ENCODE data around the gene CLCN3. TPM values are rescaled to one million over a fixed set of nuclear protein-coding genes. Genes with fewer than 3 reads are reported as not detected.
"Not testable (repeated sequence)": the region's sequence is repeated elsewhere in the genome, so short reads cannot be mapped to it uniquely, and the experiment has no call there.

Gene CLCN3
- total RNA-seq, 1 experiment from 2014 or later: 18.1 TPM

DNA sequence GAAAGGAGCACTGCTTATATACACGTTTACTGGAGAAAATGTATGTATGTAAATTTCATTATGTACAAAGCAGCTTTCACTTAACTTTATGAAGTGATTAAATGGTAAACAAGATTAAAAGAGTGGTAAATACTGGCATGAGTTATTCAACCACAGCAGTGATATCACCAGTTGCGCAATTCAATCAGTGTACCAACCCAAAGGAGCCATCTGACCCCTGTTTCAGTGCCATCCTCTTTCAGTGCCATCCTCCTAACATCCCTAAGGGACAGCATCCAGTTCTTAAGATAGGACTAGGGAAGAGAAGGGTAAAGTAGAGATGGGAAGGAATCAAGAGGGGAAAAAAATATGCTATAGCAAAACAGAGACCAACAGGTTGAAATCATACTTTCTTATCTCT lies 121.2 kb downstream of the CLCN3 start:
- no peak for DNase-seq (ENCODE audit: low read depth)

DNA sequence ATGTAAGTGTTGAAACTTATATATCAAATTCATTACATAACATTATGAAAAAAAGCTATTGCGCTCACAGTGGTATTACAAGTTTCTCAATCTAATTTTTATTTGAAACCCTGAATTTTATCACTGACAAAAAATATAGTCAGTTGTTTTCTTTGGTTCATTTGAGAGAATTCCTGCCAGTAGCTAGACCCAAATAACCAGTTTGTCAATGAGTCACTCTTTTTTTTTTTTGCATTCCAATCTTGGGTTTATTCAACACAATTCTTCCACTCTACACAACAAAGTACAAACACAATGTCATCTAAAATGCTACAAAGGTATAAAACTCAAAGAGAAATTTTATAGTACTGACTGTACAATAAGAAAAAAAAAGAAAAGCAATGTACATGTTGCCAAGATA lies 124.2 kb downstream of the CLCN3 start:
- in situ Hi-C loops (cut with HindIII; ENCODE audit: low pct_unique_long_range_greater_than_20kb, low sequenced_read_pairs): no loop called here
- DNase-seq (ENCODE audit: low read depth): no peak

More for the DNA sequence above, 121.2 kb downstream of the CLCN3 start:
- in situ Hi-C loops (cut with HindIII; ENCODE audit: low pct_unique_long_range_greater_than_20kb, low sequenced_read_pairs): no loop called here

DNA sequence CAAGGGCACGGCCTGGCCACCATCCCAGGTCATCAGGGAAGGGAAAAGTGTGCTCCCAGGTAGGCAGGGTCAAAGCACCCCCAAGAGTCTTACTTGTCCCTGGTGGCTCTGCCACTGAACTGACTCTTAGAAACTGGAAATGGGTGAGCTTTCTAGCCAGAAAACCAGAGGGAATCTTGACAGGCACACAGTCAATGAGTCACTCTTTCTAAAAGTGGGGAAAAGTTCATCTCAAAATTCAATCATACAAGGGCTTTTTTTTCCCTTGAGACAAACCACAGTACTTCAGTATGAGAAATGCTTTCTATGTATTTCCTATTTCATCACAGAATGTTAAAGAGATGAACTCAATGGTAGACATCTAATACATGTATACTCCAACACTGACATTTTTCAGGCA lies 124.9 kb downstream of the CLCN3 start:
- DNase-seq (ENCODE audit: low read depth): no peak
- in situ Hi-C loops (cut with HindIII; ENCODE audit: low pct_unique_long_range_greater_than_20kb, low sequenced_read_pairs): no loop called here

DNA sequence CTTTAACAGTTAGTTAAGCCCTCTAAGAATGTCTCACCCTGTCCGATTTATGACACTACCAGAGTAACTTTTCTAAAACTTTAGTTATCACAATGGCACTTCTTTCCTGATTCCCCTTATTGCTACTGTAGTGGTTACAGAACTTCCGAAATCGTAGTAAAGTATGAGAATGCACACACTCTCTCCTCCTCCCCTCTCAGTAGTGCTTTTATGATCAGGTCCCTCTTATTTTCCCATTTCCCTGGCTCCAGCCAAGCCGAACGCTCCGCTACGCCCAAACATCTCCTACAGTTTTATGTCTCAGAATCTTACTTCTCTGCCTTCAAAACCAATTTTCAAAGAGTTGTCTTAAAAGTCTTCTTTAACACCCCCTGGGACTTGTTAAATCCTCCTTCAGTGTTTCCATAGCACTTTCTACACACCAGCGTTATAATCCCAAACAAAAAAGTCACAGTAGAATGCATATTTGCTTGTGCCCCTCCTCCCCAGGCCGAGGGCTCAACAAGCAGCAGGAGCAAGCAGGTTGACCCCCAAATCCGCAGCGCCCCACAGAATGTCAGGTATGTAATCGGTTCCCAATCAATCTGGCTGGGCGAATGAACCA lies 136.7 kb downstream of the CLCN3 start:
- DNase-seq (ENCODE audit: low read depth): peak; percentile 3
- in situ Hi-C loops (cut with HindIII; ENCODE audit: low pct_unique_long_range_greater_than_20kb, low sequenced_read_pairs): no loop called here

DNA sequence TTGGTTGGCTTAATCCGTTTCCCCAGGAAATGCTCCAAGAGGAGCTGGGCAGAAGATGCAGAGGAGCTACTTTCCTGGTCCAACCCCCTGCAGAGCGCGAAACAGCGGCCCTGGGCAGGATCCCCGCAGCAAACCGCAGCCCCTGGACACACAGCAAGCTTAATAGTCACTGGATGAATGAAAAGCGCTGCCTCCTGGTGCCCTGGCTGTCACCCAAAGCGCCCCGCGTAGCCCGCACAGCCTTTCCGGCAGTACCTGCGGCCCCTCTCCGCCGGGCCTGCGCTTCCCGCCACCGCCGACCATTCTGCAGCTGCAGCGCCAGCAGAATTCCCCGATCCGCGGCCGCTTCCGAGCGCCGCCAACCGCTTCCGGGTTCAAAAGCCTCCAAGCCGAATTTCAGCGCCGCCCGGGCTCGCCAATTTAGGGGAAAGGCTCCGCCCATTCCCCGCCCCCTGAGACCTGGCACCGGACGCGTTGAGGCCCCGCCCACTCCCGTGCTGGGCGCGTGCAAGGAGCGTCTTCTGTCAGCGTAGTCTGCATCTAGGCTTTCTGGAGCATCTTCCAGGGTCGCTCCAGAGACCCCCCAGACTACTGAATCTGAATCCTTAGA lies 137.3 kb downstream of the CLCN3 start, which contains the start of gene HPF1:
Gene HPF1 (minus strand): TSS at position 370 of the 610 bp plus-strand sequence. CDS start 67 bp downstream, at position 303.
- in situ Hi-C loops (cut with HindIII; ENCODE audit: low pct_unique_long_range_greater_than_20kb, low sequenced_read_pairs): no loop called here
- peak; percentile 85 for DNase-seq (ENCODE audit: low read depth)

DNA sequence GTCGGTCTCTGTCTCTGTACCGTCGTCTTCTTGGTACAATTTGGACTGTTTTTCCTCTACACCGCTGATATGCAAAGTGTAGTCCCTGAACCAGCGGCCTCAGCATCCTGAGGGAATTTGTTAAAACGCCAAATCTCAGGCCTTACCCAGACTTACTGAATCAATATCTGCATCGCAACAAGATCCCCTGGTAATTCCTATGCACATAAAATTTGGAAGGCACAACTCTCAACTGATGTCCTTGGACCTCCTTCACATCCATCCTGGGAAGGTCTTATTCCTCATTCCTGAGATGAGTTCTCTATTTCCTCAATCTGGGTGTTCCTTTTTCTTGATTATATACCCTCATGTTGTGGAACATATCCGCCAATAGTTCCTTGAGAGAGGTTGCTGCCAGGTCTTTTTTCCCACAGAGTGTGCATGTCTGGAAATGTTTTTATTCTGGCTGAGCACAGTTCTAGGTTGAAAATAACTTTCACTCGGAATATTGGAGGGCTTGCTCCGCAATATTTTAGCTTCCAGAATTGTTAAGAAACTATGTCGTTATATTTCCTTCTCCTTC lies 138.1 kb downstream of the CLCN3 start:
- DNase-seq (ENCODE audit: low read depth): no peak
- in situ Hi-C loops (cut with HindIII; ENCODE audit: low pct_unique_long_range_greater_than_20kb, low sequenced_read_pairs): no loop called here

DNA sequence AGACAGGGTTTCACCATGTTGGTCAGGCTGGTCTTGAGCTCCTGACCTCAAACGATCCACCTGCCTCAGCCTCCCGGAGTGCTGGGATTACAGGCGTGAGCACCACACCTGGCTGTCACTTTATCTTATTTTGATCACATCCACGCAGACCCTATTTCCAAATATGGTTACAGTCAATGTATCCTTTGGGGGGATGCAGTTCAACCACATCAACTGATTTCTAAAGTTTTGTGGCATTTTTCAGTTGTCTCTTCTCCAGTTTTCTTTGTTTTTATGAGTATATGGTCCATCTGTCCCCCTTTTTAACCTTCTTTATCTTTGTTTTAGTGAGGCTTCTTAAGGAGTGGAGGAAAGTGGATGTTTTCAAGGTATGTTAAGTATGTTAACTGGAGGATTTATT lies 141.5 kb downstream of the CLCN3 start:
- in situ Hi-C loops (cut with HindIII; ENCODE audit: low pct_unique_long_range_greater_than_20kb, low sequenced_read_pairs): no loop called here
- no peak for DNase-seq (ENCODE audit: low read depth)

DNA sequence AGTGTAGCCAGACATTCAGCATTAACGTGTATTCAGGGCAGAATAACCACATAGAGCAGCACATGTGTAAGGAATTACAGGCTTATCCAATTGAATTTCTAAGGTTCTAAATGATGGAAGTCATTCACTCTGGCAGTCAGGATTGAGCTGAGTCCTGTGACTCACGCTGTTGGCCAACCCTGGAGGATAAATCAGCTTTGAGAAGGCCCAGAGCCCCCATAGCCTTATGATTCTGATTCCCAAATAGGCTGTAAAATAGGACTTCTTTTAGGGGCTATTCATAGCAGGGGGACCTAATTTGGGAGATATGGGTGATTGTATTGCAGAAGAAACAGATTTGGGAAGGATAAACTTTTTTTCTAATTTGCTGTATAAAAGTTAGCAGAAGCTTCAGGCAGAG lies 145.5 kb downstream of the CLCN3 start:
- DNase-seq (ENCODE audit: low read depth): no peak
- in situ Hi-C loops (cut with HindIII; ENCODE audit: low pct_unique_long_range_greater_than_20kb, low sequenced_read_pairs): no loop called here

DNA sequence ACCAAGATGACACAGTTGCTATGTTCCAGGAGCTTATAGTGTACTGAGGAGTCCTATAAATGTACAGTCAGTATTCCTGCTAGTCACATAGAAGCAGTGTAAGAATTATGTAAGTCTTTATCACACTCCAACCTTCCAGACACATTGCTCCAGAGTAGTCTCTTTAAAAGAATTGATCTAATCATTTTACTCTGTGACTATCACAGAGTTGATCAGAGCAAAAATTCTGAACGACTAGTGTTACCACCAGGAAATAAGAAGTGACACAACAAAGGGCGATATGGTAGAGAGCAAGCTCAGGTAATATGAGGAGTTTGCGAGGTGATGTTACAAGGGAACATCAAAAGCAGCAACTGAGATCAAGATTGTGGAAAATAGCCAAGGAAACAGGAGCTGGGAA lies 146.4 kb downstream of the CLCN3 start:
- in situ Hi-C loops (cut with HindIII; ENCODE audit: low pct_unique_long_range_greater_than_20kb, low sequenced_read_pairs): no loop called here
- DNase-seq (ENCODE audit: low read depth): no peak

DNA sequence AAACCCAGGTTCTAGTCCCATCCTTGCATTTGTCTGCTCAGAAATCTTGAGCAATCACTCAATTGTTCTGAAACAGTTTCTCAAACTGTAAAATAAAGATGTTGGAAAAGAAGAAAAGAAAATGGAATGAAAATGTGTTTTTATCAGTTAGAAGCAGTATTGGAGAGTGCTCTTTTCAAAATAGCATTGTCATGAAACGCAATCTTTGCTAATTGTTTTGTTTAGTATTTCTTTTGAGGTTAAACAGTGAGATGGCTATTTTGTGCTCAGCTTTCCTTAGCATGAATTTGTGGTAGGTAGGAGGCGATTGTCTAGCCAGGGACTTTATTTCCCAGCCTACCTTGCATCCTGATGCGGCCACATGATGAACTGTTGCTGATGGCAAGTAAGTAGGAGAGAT lies 148.0 kb downstream of the CLCN3 start:
- in situ Hi-C loops (cut with HindIII; ENCODE audit: low pct_unique_long_range_greater_than_20kb, low sequenced_read_pairs): no loop called here
- no peak for DNase-seq (ENCODE audit: low read depth)

DNA sequence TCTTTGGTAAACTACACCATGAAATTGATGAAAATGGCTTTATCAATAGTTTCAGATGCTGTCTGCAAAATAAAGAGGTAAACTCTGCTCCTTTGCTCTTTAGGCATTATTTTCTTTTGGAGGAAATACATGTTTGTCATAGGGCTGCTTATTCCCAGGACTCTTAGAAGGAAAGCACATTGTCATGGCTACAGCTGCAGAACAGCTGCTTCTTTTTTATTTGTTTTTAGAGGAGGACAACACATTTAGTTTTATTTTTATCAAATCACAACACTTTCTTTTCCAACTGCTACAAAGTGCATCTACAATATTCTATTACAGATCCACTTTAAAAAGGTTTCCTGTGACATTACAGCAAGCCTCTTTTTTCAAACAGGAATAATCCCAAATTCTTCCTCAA lies 150.0 kb downstream of the CLCN3 start:
- in situ Hi-C loops (cut with HindIII; ENCODE audit: low pct_unique_long_range_greater_than_20kb, low sequenced_read_pairs): no loop called here
- DNase-seq (ENCODE audit: low read depth): no peak

DNA sequence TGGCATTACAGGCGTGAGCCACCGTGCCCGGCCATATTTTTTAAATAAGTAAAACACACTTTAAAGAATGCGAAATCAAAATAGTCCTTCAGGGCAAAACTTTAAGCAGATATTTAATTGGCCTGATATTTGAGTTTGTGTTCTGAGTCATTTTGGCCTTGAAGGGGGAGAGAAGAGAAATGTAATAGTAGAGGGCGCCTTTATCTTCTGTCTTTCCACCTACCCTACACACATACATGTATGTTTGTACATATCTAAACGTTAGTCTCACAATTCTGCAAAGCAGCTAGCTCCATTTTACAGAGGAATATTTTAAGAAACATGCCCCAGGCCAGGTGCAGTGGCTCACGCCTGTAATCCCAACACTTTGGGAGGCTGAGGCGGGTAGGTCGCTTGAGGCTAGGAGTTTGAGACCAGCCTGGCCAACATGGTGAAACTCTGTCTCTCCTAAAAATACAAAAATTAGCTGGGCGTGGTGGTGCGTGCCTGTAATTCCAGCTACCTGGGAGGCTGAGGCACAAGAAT lies 151.2 kb downstream of the CLCN3 start:
- in situ Hi-C loops (cut with HindIII; ENCODE audit: low pct_unique_long_range_greater_than_20kb, low sequenced_read_pairs); DNase-seq (ENCODE audit: low read depth): not testable (repeated sequence)

Other genes with a start within 250 kb of the CLCN3 start
- 2.7 and 6.5 TPM in 2 replicates for gene NEK1, start 8.0 kb upstream of the CLCN3 start, total RNA-seq (2014; rRNA removed; shearing (Covaris generic); ENCODE audit: low replicate concordance)
- gene HPF1, start 137.4 kb downstream of the CLCN3 start, total RNA-seq (2014; rRNA removed; shearing (Covaris generic); ENCODE audit: low replicate concordance): 15.9 and 34.6 TPM in 2 replicates

Measured in Caki2 (cell line).